ENCODE measurements around the gene PDE4B. TPM values are rescaled to one million over a fixed set of nuclear protein-coding genes. Genes with fewer than 3 reads are reported as not detected.

PDE4B gene
- total RNA-seq, 1 donor from 2014 or later: 12.0 TPM

DNA sequence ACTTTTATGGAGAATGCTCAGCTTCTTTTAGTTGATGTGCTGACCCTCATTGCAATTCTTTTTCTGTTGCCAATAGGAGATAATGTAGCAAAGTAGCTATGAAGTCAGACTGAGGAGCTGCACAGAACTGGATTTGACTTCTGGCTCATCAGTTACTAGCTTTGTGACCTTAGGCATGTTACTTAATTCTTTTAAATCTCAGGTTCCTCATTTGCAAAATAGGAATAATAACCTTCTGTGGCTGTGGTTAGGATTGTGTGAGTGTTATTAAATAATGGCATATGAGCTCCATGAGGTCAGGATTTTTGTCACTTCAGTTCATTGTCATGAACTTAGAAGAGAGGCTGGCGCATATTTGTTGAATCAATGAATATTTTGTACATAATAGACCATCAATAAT lies 503.7 kb downstream of the PDE4B start:
- ATAC-seq (no peak), DNase-seq (ENCODE audit: missing footprints) (no peak)
- intact Hi-C loops (cut with DNase I): no loop called here

- DNase-seq (ENCODE audit: missing footprints) (no peak), ATAC-seq (no peak)
- intact Hi-C loops (cut with DNase I): no loop called here
These were observed 504.3 kb downstream of the PDE4B start for GRCh38 chr1:66296951-66297350.

DNA sequence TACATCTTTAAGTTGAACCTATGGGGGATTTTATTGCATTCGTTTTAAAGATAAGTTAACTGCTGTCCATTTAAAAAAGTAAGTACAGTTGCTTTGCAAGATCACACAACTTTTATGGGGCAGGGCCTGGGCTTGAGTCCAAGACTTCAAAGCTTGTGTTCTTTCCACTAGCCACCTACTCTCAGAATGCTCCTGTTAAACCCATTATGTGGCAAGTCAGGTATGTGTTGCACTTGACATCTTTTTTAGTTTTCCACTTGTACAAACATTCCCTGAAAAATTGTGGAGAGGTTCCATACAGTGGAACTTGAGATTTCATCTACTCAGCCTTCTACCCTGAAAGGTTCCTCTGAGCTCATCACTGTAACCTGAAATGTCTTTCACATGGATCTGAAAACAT lies 505.8 kb downstream of the PDE4B start:
- ATAC-seq (no peak), DNase-seq (ENCODE audit: missing footprints) (no peak)
- intact Hi-C loops (cut with DNase I): no loop called here

GRCh38 chr1:66300280-66300971 lies 507.7 kb downstream of the PDE4B start:
- DNase-seq (ENCODE audit: missing footprints): no peak
- peak; percentile 84 for ATAC-seq
- intact Hi-C loops (cut with DNase I): no loop called here

DNA sequence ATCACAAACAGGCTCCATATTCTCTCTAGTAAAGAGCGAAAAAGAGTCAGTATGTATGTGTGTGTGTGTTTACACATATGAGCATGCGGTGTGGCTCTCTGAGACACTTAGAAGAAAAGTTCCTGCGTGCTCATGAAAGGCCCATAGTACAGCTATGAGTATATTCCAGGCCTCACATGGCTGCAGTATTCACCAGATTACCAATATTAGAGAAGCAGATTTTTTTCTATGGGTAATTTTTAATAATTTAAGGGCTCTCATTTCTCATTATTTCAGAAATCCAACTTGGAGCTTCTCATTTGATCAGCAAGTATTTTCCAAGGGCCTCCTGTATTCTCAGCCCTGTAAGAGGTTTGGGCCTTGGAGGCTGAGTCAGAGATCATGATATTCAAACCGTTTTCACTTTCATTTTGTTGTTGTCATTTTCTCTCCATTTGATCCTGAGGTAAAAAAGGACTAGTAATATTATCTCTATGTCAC lies 508.3 kb downstream of the PDE4B start:
- intact Hi-C loops (cut with DNase I): no loop called here
- DNase-seq (ENCODE audit: missing footprints): no peak
- peak; percentile 48 for ATAC-seq

DNA sequence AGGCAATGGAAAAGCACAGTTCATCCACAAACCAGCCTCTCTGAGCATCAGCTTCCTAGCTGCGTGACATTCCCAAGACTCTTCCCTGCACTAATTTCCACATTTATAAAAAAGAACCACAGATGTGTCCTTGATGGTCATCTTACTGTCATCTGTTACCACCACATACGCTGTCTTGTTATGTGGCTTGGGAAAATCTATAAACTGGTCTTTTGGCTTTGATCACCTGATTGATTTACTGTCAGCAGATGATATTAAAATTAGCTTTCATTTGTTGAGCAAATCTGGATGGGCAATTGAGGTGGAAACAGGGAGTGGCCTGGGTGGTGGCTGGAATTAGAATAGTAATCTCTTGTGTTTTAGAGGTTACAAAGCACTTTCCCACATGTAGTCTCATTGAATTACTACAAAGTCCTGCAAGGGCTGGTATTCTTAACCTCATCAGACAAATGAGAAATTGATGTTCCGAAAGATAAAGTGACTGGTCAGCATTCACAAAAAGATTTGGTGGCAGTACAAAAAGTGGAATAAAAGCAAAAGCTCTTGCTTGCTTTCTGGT lies 509.6 kb downstream of the PDE4B start:
- DNase-seq (ENCODE audit: missing footprints): no peak
- intact Hi-C loops (cut with DNase I): no loop called here
- no peak for ATAC-seq

- no peak for ATAC-seq
- intact Hi-C loops (cut with DNase I): no loop called here
- no peak for DNase-seq (ENCODE audit: missing footprints)
These were observed 510.1 kb downstream of the PDE4B start for GRCh38 chr1:66302815-66303214.

GRCh38 chr1:66303646-66304045 lies 511.0 kb downstream of the PDE4B start:
- DNase-seq (ENCODE audit: missing footprints) (no peak), ATAC-seq (no peak)
- intact Hi-C loops (cut with DNase I): no loop called here

- ATAC-seq (no peak), DNase-seq (ENCODE audit: missing footprints) (no peak)
- intact Hi-C loops (cut with DNase I): no loop called here
These were observed 511.4 kb downstream of the PDE4B start for GRCh38 chr1:66304128-66304527.

- DNase-seq (ENCODE audit: missing footprints) (no peak), ATAC-seq (no peak)
- intact Hi-C loops (cut with DNase I): no loop called here
These were observed 513.2 kb downstream of the PDE4B start for GRCh38 chr1:66305927-66306326.

DNA sequence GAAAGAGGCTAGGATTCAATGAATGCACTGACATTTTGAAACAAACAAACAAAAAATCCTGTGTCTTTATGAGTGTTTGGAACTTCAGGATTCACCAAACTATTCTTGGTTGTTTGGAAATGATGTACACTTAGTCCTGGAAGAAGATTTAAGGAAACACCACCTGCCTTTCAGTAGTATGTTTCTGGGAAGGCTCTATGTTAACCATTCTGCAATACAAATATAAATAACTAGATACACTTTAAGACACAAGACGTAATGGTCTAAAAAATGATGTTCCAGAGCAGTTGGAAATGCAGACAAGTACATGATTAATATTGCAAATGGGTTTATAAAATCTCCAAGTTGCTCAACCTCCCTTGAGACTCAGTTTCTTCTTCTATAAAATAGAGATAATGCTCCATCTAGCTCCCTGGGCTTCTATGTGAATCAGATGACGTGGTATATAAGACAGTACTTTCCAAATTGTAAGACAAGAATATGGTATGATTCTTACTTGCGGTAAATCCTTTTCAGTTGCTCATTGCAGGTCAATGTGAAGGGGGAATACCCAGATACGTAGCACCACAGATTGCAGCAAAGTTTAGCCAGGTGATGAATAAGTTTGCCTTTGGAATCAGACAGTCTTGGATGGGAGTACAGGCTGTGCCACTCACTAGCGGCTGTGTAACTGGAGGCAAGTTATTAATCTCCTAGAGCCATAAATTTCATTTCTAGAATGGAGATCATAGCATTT lies 516.5 kb downstream of the PDE4B start:
- intact Hi-C loops (cut with DNase I): no loop called here
- DNase-seq (ENCODE audit: missing footprints) (no peak), ATAC-seq (no peak)

- no peak for ATAC-seq
- DNase-seq (ENCODE audit: missing footprints): no peak
- intact Hi-C loops (cut with DNase I): no loop called here
These were observed 518.4 kb downstream of the PDE4B start for GRCh38 chr1:66311092-66311491.

DNA sequence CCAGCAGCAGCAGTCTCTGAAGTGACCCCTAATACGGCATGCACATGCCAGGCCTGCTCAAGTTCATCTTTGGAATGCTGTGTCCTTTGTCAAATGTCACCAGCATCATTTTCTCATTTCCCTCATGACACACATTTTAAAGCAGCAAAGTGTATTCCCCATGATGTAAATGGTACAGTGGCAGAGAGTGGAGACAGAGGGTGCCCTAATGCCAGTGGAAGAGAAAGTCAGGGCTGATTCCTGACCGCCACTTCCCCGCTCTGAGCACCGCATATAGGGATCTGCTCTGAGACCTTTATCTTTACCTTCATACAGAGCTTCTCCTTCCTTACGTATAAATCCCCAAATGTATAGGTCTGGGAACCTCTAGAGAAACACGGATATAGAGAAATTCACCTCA lies 518.9 kb downstream of the PDE4B start:
- ATAC-seq (no peak), DNase-seq (ENCODE audit: missing footprints) (no peak)
- intact Hi-C loops (cut with DNase I): no loop called here

- intact Hi-C loops (cut with DNase I): no loop called here
- ATAC-seq (no peak), DNase-seq (ENCODE audit: missing footprints) (no peak)
These were observed 519.7 kb downstream of the PDE4B start for GRCh38 chr1:66312271-66312990.

DNA sequence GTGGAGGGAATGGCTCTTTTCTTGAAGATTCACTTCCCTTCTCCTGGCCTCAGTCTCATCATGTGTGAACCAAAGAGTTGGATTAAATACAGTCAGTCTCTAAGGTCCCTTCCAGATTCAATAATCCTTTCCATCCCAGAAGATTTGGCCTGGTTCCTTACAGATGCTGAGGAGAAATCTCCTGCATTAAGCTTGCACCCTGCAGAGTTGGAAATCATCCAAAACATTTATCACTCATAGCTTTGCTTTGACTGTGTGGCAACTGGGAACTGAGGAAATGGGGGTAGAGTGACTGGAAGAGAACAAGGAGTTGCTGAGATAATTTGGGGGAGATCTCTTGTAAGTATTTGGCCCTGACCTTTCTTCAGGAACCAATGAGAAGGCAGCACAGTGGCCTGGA lies 520.7 kb downstream of the PDE4B start:
- intact Hi-C loops (cut with DNase I): no loop called here
- DNase-seq (ENCODE audit: missing footprints) (no peak), ATAC-seq (no peak)

- DNase-seq (ENCODE audit: missing footprints) (no peak), ATAC-seq (no peak)
- intact Hi-C loops (cut with DNase I): no loop called here
These were observed 523.0 kb downstream of the PDE4B start for GRCh38 chr1:66315671-66316070.

GRCh38 chr1:66316464-66317247 lies 524.0 kb downstream of the PDE4B start:
- intact Hi-C loops (cut with DNase I): no loop called here
- DNase-seq (ENCODE audit: missing footprints) (no peak), ATAC-seq (peak; percentile 87)

GRCh38 chr1:66317248-66317515 lies 524.5 kb downstream of the PDE4B start:
- intact Hi-C loops (cut with DNase I): no loop called here
- ATAC-seq (no peak), DNase-seq (ENCODE audit: missing footprints) (no peak)

GRCh38 chr1:66320231-66320630 lies 527.5 kb downstream of the PDE4B start:
- DNase-seq (ENCODE audit: missing footprints) (no peak), ATAC-seq (no peak)
- intact Hi-C loops (cut with DNase I): no loop called here

All from Right ventricle myocardium inferior (tissue), 1 donor.